ENCODE measurements around the gene ANKRD61.
"Not testable (repeated sequence)": the region's sequence is repeated elsewhere in the genome, so short reads cannot be mapped to it uniquely, and the experiment has no call there.

- TF ChIP-seq SP1 (IDR thresholded peaks at IDR 0.05); ELF4 (IDR thresholded peaks at IDR 0.05); BHLHE40 (IDR thresholded peaks at IDR 0.05; ENCODE audit: borderline replicate concordance); SUZ12 (IDR thresholded peaks at IDR 0.05): not testable (repeated sequence)
Observed at GRCh38 chr7:6083047-6083446, 51.9 kb downstream of the ANKRD61 start.

Data from HEK293T (cell line).